Effector memory CD4-positive, alpha-beta T cell (primary cell): ENCODE results near the gene DOP1A.

ENCODE experiments used
- DNase-seq, 3 donors: peaks; one replicate each; pipeline ENCODE4 v3.0.0-alpha.2; 2020
- H3K27ac ChIP-seq: 2 replicates; pipeline ENCODE4 v1.7.0; 2013; ENCODE audit warnings: mild to moderate bottlenecking, low read length, moderate library complexity; ENCODE audit not compliant: insufficient read depth, poor library complexity, severe bottlenecking
- H3K27me3 ChIP-seq: replicated peaks from 2 replicates; pipeline ENCODE4 v1.7.0; 2013; ENCODE audit warnings: mild to moderate bottlenecking, low read length; ENCODE audit not compliant: insufficient read depth, control insufficient read depth, poor library complexity, severe bottlenecking
- H3K36me3 ChIP-seq: 2 replicates; pipeline ENCODE4 v1.7.0; 2013; ENCODE audit warnings: mild to moderate bottlenecking, low read length, moderate library complexity; ENCODE audit not compliant: control insufficient read depth, insufficient read depth
- H3K4me1 ChIP-seq: 2 replicates; pipeline ENCODE4 v1.7.0; 2013; ENCODE audit warnings: low read length, mild to moderate bottlenecking; ENCODE audit not compliant: control insufficient read depth, insufficient read depth, poor library complexity, severe bottlenecking
- H3K4me3 ChIP-seq: 2 replicates; pipeline ENCODE4 v1.7.0; 2013; ENCODE audit warnings: low read length, low read depth, mild to moderate bottlenecking; ENCODE audit not compliant: insufficient read depth, poor library complexity, severe bottlenecking
- H3K9me3 ChIP-seq: 2 replicates; pipeline ENCODE4 v1.7.0; 2013; ENCODE audit warnings: mild to moderate bottlenecking, low read length, moderate library complexity; ENCODE audit not compliant: control insufficient read depth
- total RNA-seq, 3 donors: gene quantifications; one replicate each; lab custom pipeline; 2026; lab: John Stamatoyannopoulos, UW

Gene DOP1A
- total RNA-seq = 60.2 to 72.0 (median 62.0) reads per million in 3 donors

- H3K9me3 ChIP-seq = no peaks in the 10 kb centered on the region
- no peaks in the 10 kb centered on the region for H3K27me3 ChIP-seq
- DNase-seq = peak; percentile 88 to 91 (median 90)
- peak within 1 kb of the TSS; percentile 95 for H3K27ac ChIP-seq
- H3K4me3 ChIP-seq = peak within 1 kb of the TSS; percentile 90
- H3K36me3 ChIP-seq = no peaks in the 10 kb centered on the region
- H3K4me1 ChIP-seq = peaks cover 7% of the 10 kb centered on the region
Measured at GRCh38 chr6:83067448-83068439, at the start of gene DOP1A. TSS of gene DOP1A (plus strand) at chr6:83067671. CDS start at chr6:83096978, 29,307 bp downstream.

- no peaks in the 10 kb centered on the region for H3K9me3 ChIP-seq
- H3K27me3 ChIP-seq = no peaks in the 10 kb centered on the region
- no peak for DNase-seq
- peaks cover 3% of the 10 kb centered on the region for H3K36me3 ChIP-seq
- no peaks in the 10 kb centered on the region for H3K4me1 ChIP-seq
- no peak overlapping the region for H3K27ac ChIP-seq
- no peak overlapping the region for H3K4me3 ChIP-seq
Measured at GRCh38 chr6:83019741-83020140, 47.7 kb upstream of the DOP1A start.

GRCh38 chr6:83031689-83032088, 35.8 kb upstream of the DOP1A start:
- no peaks in the 10 kb centered on the region for H3K4me1 ChIP-seq
- H3K9me3 ChIP-seq = no peaks in the 10 kb centered on the region
- H3K27ac ChIP-seq = no peak overlapping the region
- peaks cover 3% of the 10 kb centered on the region for H3K36me3 ChIP-seq
- H3K27me3 ChIP-seq = no peaks in the 10 kb centered on the region
- no peak overlapping the region for H3K4me3 ChIP-seq
- DNase-seq = no peak

GRCh38 chr6:83038246-83038645, 29.2 kb upstream of the DOP1A start:
- Histone ChIP-seq H3K9me3 (no peaks in the 10 kb centered on the region), H3K36me3 (peaks cover 3% of the 10 kb centered on the region), H3K4me3 (no peak overlapping the region), H3K27me3 (no peaks in the 10 kb centered on the region), H3K27ac (no peak overlapping the region), H3K4me1 (no peaks in the 10 kb centered on the region)
- no peak for DNase-seq

GRCh38 chr6:83042467-83043053, 24.9 kb upstream of the DOP1A start:
- H3K9me3 ChIP-seq = no peaks in the 10 kb centered on the region
- H3K36me3 ChIP-seq = no peaks in the 10 kb centered on the region
- no peak overlapping the region for H3K4me3 ChIP-seq
- no peaks in the 10 kb centered on the region for H3K4me1 ChIP-seq
- no peak overlapping the region for H3K27ac ChIP-seq
- H3K27me3 ChIP-seq = no peaks in the 10 kb centered on the region
- no peak for DNase-seq

GRCh38 chr6:83044091-83044768, 23.2 kb upstream of the DOP1A start:
- DNase-seq = no peak
- Histone ChIP-seq H3K36me3 (no peaks in the 10 kb centered on the region), H3K4me3 (no peak overlapping the region), H3K9me3 (no peaks in the 10 kb centered on the region), H3K27me3 (no peaks in the 10 kb centered on the region), H3K27ac (no peak overlapping the region), H3K4me1 (no peaks in the 10 kb centered on the region)

GRCh38 chr6:83047065-83047754, 20.3 kb upstream of the DOP1A start:
- no peak for DNase-seq
- Histone ChIP-seq H3K9me3 (no peaks in the 10 kb centered on the region), H3K36me3 (peaks cover 5% of the 10 kb centered on the region), H3K27ac (no peak overlapping the region), H3K4me1 (no peaks in the 10 kb centered on the region), H3K4me3 (no peak overlapping the region), H3K27me3 (no peaks in the 10 kb centered on the region)

GRCh38 chr6:83051377-83052172, 15.9 kb upstream of the DOP1A start:
- H3K36me3 ChIP-seq = peaks cover 21% of the 10 kb centered on the region
- no peaks in the 10 kb centered on the region for H3K4me1 ChIP-seq
- H3K27me3 ChIP-seq = no peaks in the 10 kb centered on the region
- no peak overlapping the region for H3K27ac ChIP-seq
- no peak overlapping the region for H3K4me3 ChIP-seq
- no peaks in the 10 kb centered on the region for H3K9me3 ChIP-seq
- DNase-seq = no peak

- H3K27me3 ChIP-seq = no peaks in the 10 kb centered on the region
- H3K36me3 ChIP-seq = peaks cover 24% of the 10 kb centered on the region
- H3K4me3 ChIP-seq = no peak overlapping the region
- no peak for DNase-seq
- no peaks in the 10 kb centered on the region for H3K4me1 ChIP-seq
- no peak overlapping the region for H3K27ac ChIP-seq
- no peaks in the 10 kb centered on the region for H3K9me3 ChIP-seq
Measured at GRCh38 chr6:83053678-83054077, 13.8 kb upstream of the DOP1A start.
